Mesodermal cell (in vitro differentiated cells): ENCODE data around the gene NEUROG1.

ENCODE experiments used
- H3K27ac ChIP-seq: 2 replicates; pipeline ENCODE4 v1.7.0; 2013; ENCODE audit warnings: mild to moderate bottlenecking, low read depth, low read length, moderate library complexity; ENCODE audit not compliant: severe bottlenecking
- H3K36me3 ChIP-seq: 2 replicates; pipeline ENCODE4 v1.7.1; 2013; ENCODE audit warnings: mild to moderate bottlenecking, low read length, moderate library complexity; ENCODE audit not compliant: control insufficient read depth, insufficient read depth
- H3K4me1 ChIP-seq: one replicate; pipeline ENCODE4 v1.7.1; 2013; ENCODE audit warnings: mild to moderate bottlenecking, low read length; ENCODE audit not compliant: insufficient read depth, control insufficient read depth, poor library complexity, severe bottlenecking
- H3K4me3 ChIP-seq: 2 replicates; pipeline ENCODE4 v1.7.0; 2013; ENCODE audit warnings: low read length, control low read depth, mild to moderate bottlenecking; ENCODE audit not compliant: insufficient read depth, poor library complexity, severe bottlenecking; ENCODE audit errors: extremely low read depth
- H3K9me3 ChIP-seq: 2 replicates; pipeline ENCODE4 v1.7.1; 2013; ENCODE audit warnings: mild to moderate bottlenecking, low read length, moderate library complexity; ENCODE audit not compliant: control insufficient read depth
- WGBS, 2 experiments: methylation state at CpG; one replicate each; pipeline ENCODE4 v1.1.5; 2013; ENCODE audit warnings: missing lambda C conversion rate in 2 of 2; ENCODE audit not compliant: insufficient coverage in 2 of 2; 5-methylcytosine and 5-hydroxymethylcytosine counted together

NEUROG1 gene

DNA sequence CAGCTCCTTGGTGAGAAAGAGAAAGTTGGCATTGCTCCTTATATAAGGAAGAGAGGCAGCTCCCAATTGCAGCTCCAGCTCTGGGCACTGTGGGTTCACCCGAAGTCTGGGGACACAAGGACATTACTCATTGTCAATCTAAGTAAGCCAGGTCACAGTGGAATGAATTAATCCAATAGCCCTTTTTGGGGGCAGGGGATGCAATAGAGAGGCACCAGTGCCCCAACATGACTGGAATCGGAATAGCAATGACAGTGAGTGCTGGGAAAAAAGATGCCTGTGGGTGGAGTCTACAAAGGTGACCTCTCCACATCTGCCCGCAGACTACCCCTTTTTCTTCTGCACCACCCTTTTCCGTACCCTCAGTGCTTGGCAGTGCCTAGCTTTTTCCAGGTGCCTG lies 11.1 kb upstream of the NEUROG1 start:
- Histone ChIP-seq H3K36me3 (no peaks in the 10 kb centered on the region), H3K27ac (no peak overlapping the region), H3K9me3 (no peaks in the 10 kb centered on the region), H3K4me1 (peaks cover 8% of the 10 kb centered on the region), H3K4me3 (no peak overlapping the region)
- WGBS, 2 experiments, result 52% methylated on average over 2 to 4 of the region's 4 CpGs

DNA sequence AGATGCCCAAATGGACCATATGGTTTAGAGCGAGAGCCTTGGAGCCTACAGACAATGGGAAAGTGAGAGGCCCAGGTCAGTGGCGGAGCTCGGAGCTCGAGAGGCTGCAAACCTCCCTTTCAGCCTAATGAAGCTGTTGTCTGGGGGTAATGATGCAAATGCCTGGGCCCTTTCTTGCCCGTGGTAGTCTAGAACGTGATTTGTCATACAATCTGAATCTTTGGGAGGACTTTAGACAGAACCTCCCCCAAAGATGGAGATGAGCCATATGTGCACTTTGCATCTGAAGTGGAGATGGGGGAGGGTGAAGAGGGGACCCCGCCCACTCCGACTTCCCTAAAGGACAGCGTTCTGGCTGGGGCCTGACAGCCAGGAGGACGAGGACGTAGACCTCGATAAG lies 10.3 kb upstream of the NEUROG1 start:
- H3K4me1 ChIP-seq, result peaks cover 8% of the 10 kb centered on the region
- no peaks in the 10 kb centered on the region for H3K9me3 ChIP-seq
- H3K27ac ChIP-seq, result no peak overlapping the region
- H3K36me3 ChIP-seq, result no peaks in the 10 kb centered on the region
- WGBS, 2 experiments, result 5 to 19% methylated on average over 4 to 5 of the region's 12 CpGs
- no peak overlapping the region for H3K4me3 ChIP-seq

DNA sequence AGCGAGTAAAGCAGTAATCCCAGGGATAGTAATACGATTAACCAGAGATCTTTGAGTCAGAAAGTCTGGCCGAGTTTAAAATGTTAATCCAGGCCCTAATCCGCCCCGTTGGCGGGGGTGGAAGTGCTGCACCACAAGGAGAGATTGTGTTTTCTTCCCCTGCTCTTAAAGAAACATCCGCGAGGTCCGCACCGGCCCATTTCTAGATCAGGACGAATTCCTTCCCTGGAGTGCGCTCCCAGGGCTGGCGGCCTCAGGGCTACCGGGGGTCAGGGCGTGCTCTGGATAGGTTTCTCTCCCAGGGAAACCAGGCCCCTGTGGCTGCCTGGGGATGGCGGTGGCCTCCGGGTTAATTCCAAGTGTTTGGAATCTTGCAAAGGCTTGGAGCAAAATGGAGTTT lies 9.3 kb upstream of the NEUROG1 start:
- Histone ChIP-seq H3K4me3 (no peak overlapping the region), H3K36me3 (no peaks in the 10 kb centered on the region), H3K27ac (no peak overlapping the region), H3K4me1 (peaks cover 8% of the 10 kb centered on the region), H3K9me3 (no peaks in the 10 kb centered on the region)
- 1 to 3% methylated on average over 12 to 14 of the region's 17 CpGs for WGBS, 2 experiments

DNA sequence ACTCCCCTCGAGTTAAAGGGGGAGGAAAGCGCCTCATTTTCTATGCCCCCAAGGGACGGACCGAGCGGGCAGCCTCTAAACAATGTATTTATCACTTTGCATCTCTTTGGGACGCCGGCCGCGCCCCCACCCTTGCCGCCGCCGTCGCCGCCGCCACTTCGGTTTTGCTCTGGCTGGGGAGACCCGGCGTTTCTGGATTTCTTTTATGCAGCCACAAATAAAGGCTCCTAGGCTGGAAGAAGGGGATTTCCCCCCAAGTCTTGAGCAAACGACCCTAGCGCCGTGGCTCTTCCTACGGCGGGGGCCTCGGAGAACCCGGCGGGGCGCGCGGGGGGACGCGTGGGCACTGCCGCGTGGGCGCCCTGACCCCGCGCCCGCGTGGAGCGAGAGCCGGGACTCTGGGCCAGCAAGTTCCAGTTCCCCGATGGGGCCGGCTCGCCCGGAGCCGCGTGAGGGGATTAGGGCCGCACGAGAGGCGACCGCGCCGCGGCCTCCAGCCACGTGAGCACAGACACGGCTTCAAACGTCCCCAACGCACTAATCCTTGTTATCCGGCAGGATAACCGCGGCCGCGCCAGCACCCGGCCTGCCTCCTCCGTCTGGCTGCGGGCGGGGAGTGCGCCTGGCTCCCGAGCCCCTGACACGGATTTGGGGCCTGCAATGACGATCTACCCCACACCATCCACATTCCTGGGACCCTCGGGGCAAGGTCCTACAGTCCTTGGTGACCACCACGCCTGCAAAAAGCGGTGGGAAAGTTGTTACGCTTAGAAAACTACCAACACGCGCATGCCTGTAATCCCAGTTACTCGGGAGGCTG lies 7.9 kb upstream of the NEUROG1 start:
- H3K4me1 ChIP-seq, result peaks cover 8% of the 10 kb centered on the region
- 1% methylated on average over 69 to 74 of the region's 77 CpGs for WGBS, 2 experiments
- no peak overlapping the region for H3K4me3 ChIP-seq
- H3K36me3 ChIP-seq, result no peaks in the 10 kb centered on the region
- no peaks in the 10 kb centered on the region for H3K9me3 ChIP-seq
- H3K27ac ChIP-seq, result no peak overlapping the region

DNA sequence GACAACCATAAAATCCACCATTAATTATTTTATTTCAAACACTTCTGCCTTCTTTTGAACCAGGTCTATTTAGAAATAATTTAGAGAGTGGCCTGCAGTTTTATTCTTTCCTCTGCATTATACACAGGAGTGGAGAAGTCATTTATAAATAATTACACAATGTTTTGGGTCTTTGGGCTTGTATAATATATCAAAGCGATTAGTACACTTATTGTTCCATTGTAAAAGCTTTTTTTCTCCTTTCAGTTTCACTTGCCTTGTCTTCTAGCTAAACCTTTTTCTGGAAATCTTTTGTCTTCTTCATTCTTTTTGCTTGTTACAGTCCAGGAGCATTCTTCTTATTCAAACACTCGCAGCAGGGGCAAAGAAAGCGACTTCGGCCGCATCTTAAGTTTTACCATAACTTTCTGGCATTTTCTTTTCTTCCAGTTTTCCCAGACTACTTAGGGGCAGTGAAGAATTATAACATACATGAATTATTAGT lies 7.3 kb upstream of the NEUROG1 start:
- Histone ChIP-seq H3K4me3 (no peak overlapping the region), H3K27ac (no peak overlapping the region), H3K36me3 (no peaks in the 10 kb centered on the region), H3K4me1 (peaks cover 8% of the 10 kb centered on the region), H3K9me3 (no peaks in the 10 kb centered on the region)
- WGBS, 2 experiments, result no CpG with 5 or more reads among the region's 5 CpGs

DNA sequence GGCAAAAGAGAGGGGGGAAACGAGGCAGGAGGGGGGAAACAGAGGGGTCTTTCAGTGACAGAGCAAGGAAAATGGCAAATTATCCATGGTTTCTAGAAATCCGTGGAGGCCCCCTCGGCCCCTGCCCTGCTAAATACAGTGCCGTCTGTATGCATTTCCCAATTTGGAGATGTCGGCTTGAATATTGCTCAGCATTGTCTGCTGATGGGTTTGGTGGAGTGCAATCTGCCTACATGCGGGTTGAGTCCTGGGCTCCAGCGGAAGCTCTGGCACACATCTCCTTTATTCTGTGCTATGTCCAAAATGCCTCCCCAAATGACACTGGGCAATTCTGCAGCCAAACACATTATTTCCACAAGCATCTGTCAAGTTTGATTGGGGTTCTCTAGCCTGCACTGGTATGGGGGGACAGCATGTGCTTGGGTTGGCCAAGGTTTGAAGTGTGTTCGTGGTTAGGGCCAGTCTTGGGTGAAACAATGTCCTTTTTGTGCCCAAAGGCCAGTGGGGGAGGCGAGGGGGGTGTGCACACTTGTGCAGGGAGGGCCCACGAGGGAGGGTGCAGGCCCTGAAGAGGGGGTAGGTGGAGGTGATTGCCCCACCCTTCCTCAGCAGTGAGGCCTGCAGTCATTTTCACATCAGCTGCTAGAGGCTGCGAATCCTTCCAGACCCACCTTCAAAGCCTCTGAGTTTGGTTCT lies 6.2 kb upstream of the NEUROG1 start:
- 24 to 31% methylated on average over 5 to 7 of the region's 11 CpGs for WGBS, 2 experiments
- Histone ChIP-seq H3K36me3 (no peaks in the 10 kb centered on the region), H3K4me1 (peaks cover 8% of the 10 kb centered on the region), H3K9me3 (no peaks in the 10 kb centered on the region), H3K4me3 (no peak overlapping the region), H3K27ac (no peak overlapping the region)

DNA sequence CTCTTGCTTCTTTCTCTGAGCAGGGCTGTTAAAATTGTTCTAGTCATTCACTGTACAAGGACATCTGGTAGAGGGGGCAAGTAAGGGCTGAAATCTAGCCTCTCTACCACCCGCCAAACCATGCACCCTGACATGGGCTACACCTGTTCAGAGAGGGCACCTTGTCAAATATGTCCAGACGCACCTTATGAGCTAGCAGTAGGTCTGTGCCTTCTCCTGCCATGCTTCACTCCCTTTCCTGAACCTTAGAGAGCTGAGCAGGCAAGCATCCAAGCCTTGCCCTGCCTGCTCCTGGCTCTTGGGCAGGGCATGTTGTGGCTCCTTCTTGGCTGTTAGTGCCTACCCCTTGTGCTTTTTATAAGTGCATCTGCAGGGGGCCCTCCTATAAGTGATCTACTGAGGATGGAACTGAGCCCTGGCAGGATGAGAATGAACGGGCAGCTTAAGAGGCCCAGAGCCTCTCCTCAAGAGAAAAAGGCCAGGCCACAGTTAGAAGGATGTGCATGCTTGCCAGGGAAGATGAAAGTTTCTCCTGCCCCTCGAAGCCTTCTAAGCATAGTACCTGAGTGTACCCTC lies 3.8 kb upstream of the NEUROG1 start:
- Histone ChIP-seq H3K27ac (no peak overlapping the region), H3K4me1 (peaks cover 5% of the 10 kb centered on the region), H3K9me3 (no peaks in the 10 kb centered on the region), H3K36me3 (no peaks in the 10 kb centered on the region), H3K4me3 (no peak overlapping the region)
- 59 to 78% methylated on average over 2 to 4 of the region's 4 CpGs for WGBS, 2 experiments

DNA sequence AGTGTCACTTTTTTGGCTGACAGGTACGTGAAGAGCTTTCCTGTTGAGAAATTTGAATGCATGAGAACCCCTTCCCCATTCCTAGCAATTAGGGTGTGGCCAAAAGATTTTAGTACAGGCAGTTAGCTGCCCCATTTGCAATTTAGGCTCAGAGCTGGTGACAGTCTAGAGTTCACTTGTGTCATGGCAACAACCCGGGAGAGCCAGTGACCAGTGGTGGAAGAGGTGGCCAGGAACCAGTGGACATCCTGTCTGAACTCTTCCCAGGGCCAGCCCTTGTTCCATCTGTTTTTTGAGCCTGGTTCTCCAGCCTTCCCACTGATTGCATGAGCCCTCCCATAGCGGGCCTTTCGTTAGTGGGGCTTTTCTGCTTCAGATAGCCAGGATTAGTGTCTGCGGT lies 2.5 kb upstream of the NEUROG1 start:
- Histone ChIP-seq H3K9me3 (no peaks in the 10 kb centered on the region), H3K4me1 (no peaks in the 10 kb centered on the region), H3K4me3 (no peak overlapping the region), H3K27ac (no peak overlapping the region), H3K36me3 (no peaks in the 10 kb centered on the region)
- WGBS, 2 experiments, result 68 to 85% methylated on average over 1 to 3 of the region's 5 CpGs

DNA sequence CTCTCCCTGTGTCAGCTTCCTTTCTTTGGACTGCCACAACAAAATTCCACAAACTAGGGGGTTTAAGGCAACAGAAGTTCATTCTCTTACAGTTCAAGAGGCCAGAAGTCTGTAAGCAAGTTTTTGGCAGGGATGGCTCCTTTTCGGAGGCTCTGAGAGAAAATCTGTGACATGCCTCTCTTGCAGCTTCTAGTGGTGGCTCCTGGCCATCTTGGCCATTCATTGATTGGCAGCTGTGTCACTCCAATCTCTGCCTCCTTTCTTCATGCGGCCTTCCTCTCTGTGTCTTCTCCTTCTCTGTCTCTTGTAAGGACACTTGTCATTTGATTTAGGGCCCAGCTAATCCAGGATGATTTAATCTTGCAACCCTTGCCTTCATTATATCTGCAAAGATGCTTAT lies 2.0 kb upstream of the NEUROG1 start:
- no peaks in the 10 kb centered on the region for H3K9me3 ChIP-seq
- no peaks in the 10 kb centered on the region for H3K36me3 ChIP-seq
- H3K27ac ChIP-seq, result no peak overlapping the region
- no peak overlapping the region for H3K4me3 ChIP-seq
- no peaks in the 10 kb centered on the region for H3K4me1 ChIP-seq
- 60 to 83% methylated on average over 2 of the region's 2 CpGs for WGBS, 2 experiments

DNA sequence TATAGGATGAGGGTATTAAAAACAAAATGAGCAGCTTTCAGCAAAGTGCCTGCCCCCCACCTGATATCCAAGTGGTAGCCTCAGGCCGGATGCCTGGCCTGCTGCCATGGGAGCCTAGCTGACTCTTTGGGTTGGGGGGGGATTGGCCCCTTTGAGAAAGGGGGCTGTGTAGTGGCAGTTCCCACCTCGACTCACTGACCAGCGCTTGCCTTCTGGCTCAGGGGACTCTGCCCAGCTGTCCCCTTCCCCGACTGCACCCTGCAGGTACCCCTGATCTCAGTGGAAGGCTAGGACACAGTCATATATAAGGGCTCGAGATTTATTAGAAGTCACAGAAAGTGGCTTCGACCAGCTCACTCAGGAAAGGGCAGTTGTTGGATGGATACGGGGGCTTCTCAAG lies 1.5 kb upstream of the NEUROG1 start:
- H3K27ac ChIP-seq, result no peak overlapping the region
- H3K4me1 ChIP-seq, result no peaks in the 10 kb centered on the region
- no peaks in the 10 kb centered on the region for H3K9me3 ChIP-seq
- WGBS, 2 experiments, result 50 to 60% methylated on average over 5 to 6 of the region's 7 CpGs
- no peaks in the 10 kb centered on the region for H3K36me3 ChIP-seq
- H3K4me3 ChIP-seq, result no peak overlapping the region
